GM23248 (cell line): ENCODE data around the gene NBEAL2.

Experiments
- EZH2 ChIP-seq: fragments of 200-600 bp; sonication (generic); IDR thresholded peaks from 2 replicates; pipeline ENCODE4 v1.6.1; 2018; ENCODE audit warnings: antibody characterized with exemption, mild to moderate bottlenecking; ENCODE audit not compliant: insufficient read depth, poor library complexity, severe bottlenecking
- EZH2phosphoT487 ChIP-seq: fragments of 200-600 bp; sonication (generic); IDR thresholded peaks from 2 replicates; pipeline ENCODE4 v1.6.1; 2018; ENCODE audit warnings: antibody characterized with exemption, moderate library complexity, mild to moderate bottlenecking, low read depth; ENCODE audit not compliant: insufficient read depth

DNA sequence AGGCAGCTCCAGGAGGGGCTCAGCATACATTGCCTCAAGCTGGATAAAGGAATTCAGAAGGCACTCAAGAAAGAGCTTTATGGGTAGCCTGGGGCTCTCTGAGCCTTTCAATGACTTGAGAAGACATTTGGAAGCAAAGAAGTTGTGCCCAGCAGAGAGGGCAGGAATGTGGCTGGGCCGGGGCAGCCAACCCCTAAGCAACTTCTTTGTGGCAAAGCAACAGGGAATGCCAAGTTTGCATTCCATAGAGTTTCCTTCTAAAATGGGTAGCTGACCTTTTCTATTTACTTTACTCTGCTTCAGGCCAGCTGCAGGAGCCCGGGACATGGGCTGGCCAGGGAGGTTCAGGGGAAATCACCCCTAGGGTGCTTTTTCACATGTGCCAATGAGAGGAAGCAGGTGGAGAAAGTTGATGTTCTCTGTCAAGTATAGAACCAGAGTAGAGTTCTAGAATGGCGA lies 48.5 kb upstream of the NBEAL2 start:
- no peak for TF ChIP-seq EZH2phosphoT487
- no peak for TF ChIP-seq EZH2
